NOMO-1 treated with dmso at 0.1 percent for 144 hours (cell line): ENCODE results near the gene FAM180B.
"Not testable (repeated sequence)": the region's sequence is repeated elsewhere in the genome, so short reads cannot be mapped to it uniquely, and the experiment has no call there.

Experiments used
- DNase-seq: peaks from one replicate; lab custom pipeline; 2025; ENCODE audit not compliant: unreplicated experiment; lab: John Stamatoyannopoulos, UW

FAM180B gene

GRCh38 chr11:47593934-47594855 lies 7.7 kb downstream of the FAM180B start, which contains the start of gene C1QTNF4:
C1QTNF4 (minus strand) TSS chr11:47594411; CDS start chr11:47590810, 3,601 bp downstream.
- DNase-seq = no peak

GRCh38 chr11:47595029-47595428 lies 8.6 kb downstream of the FAM180B start:
- no peak for DNase-seq

GRCh38 chr11:47595967-47596366 lies 9.5 kb downstream of the FAM180B start:
- DNase-seq = no peak

GRCh38 chr11:47599902-47600301 lies 13.4 kb downstream of the FAM180B start:
- no peak for DNase-seq

- no peak for DNase-seq
Measured at GRCh38 chr11:47603295-47603694, 16.8 kb downstream of the FAM180B start.

- no peak for DNase-seq
Measured at GRCh38 chr11:47605921-47606320, 19.4 kb downstream of the FAM180B start.

- no peak for DNase-seq
Measured at GRCh38 chr11:47606731-47607130, 20.3 kb downstream of the FAM180B start.

- no peak for DNase-seq
Measured at GRCh38 chr11:47607380-47607779, 20.9 kb downstream of the FAM180B start.

GRCh38 chr11:47609675-47610074 lies 23.2 kb downstream of the FAM180B start:
- DNase-seq = no peak

- DNase-seq = peak; percentile 76
Measured at GRCh38 chr11:47611348-47611794, 24.9 kb downstream of the FAM180B start.

GRCh38 chr11:47615249-47615648 lies 28.8 kb downstream of the FAM180B start:
- DNase-seq = no peak

- peak; percentile 47 for DNase-seq
Measured at GRCh38 chr11:47616726-47617416, 30.4 kb downstream of the FAM180B start.

- no peak for DNase-seq
Measured at GRCh38 chr11:47617417-47617809, 30.9 kb downstream of the FAM180B start.

GRCh38 chr11:47620836-47621378 lies 34.4 kb downstream of the FAM180B start:
- no peak for DNase-seq

- DNase-seq = no peak
Measured at GRCh38 chr11:47626234-47626633, 39.8 kb downstream of the FAM180B start.

GRCh38 chr11:47628026-47628425 lies 41.5 kb downstream of the FAM180B start:
- DNase-seq = no peak

- DNase-seq = no peak
Measured at GRCh38 chr11:47631473-47631872, 45.0 kb downstream of the FAM180B start.

GRCh38 chr11:47636331-47636730 lies 49.9 kb downstream of the FAM180B start:
- not testable (repeated sequence) for DNase-seq
